Mammary epithelial cell (primary cell): ENCODE results near the gene TTC28.

Experiments used
- EZH2 ChIP-seq: IDR thresholded peaks from 2 replicates; pipeline ENCODE4 v1.6.1; 2012; ENCODE audit warnings: low read length, inconsistent platforms, borderline replicate concordance
- TF ChIP-seq, protein P1 (sequence below), 2 donors: IDR thresholded peaks in 1 of 2; conservative IDR thresholded peaks in 1 of 2; 2 replicates each; pipeline ENCODE4 v1.5.1; 2011 to 2012; ENCODE audit warnings: inconsistent platforms in 2 of 2, low read length in 2 of 2, mild to moderate bottlenecking in 2 of 2, control low read depth in 1 of 2, low read depth in 1 of 2; ENCODE audit not compliant: insufficient read depth in 1 of 2; ENCODE audit errors: extremely low read depth in 1 of 2

DNA sequence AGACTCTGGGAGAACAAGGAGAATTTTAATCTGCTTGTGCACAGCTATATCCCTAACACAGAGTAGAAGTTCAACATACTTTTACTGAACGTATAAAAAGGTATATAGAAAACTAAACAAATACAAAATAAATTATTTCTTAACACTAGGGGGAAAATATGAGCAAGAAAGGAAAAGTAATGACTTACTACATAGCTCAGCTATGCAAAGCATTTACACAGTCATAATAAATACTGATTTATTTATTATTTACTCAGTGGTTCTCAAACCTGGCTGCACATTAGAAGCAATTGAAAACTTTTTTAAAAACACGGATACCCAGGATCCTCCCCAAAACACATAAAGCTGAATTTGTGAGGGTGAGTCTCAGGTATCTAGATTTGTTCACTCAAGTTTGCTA is 182.5 kb downstream of the TTC28 start:
- no peak for TF ChIP-seq EZH2
- TF ChIP-seq, protein P1, sequence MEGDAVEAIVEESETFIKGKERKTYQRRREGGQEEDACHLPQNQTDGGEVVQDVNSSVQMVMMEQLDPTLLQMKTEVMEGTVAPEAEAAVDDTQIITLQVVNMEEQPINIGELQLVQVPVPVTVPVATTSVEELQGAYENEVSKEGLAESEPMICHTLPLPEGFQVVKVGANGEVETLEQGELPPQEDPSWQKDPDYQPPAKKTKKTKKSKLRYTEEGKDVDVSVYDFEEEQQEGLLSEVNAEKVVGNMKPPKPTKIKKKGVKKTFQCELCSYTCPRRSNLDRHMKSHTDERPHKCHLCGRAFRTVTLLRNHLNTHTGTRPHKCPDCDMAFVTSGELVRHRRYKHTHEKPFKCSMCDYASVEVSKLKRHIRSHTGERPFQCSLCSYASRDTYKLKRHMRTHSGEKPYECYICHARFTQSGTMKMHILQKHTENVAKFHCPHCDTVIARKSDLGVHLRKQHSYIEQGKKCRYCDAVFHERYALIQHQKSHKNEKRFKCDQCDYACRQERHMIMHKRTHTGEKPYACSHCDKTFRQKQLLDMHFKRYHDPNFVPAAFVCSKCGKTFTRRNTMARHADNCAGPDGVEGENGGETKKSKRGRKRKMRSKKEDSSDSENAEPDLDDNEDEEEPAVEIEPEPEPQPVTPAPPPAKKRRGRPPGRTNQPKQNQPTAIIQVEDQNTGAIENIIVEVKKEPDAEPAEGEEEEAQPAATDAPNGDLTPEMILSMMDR (conservative IDR thresholded peaks at IDR 0.05 in 1 of 2, IDR thresholded peaks at IDR 0.05 in 1 of 2; ENCODE audit: extremely low read depth in 1 of 2, insufficient read depth in 1 of 2, low read depth in 1 of 2, low read length in 2 of 2) = no peak
